Measurements from ENCODE around the gene TRMU.

- TF ChIP-seq GATA3 (IDR thresholded peaks at IDR 0.05; ENCODE audit: low read depth, low read length) (no peak), GATA2 (IDR thresholded peaks at IDR 0.05; ENCODE audit: low read depth, low read length) (no peak)
Measured at GRCh38 chr22:46353483-46354105, 18.1 kb downstream of the TRMU start.

Measured in SH-SY5Y (cell line).